Gastrocnemius medialis (tissue), 4 donors: Measurements from ENCODE around the gene ENG. TPM values are rescaled to one million over a fixed set of nuclear protein-coding genes. Genes with fewer than 3 reads are reported as not detected.

Experiments
- ATAC-seq, 2 donors: fragments of 150-250 bp; one replicate each; pipeline ENCODE4 v1.9.1; 2016
- DNase-seq, 2 donors: peaks; one replicate each; pipeline ENCODE4 v3.0.0-alpha.2; 2019
- H3K27ac ChIP-seq, 4 donors: fragments of 200-600 bp; sonication (generic); 1 replicate in 1 of 4; 2 replicates in 3 of 4; pipeline ENCODE4 v1.5.1; 2016 to 2018; ENCODE audit warnings: mild to moderate bottlenecking in 2 of 4, moderate library complexity in 1 of 4
- H3K27me3 ChIP-seq, 3 donors: fragments of 200-600 bp; sonication (generic) in 2 of 3; 1 replicate in 1 of 3; 2 replicates in 2 of 3; pipeline versions ENCODE4 v1.5.1 to v1.6.0; 2016 to 2019; ENCODE audit warnings: mild to moderate bottlenecking in 1 of 3, moderate library complexity in 1 of 3
- H3K36me3 ChIP-seq, 2 donors: fragments of 200-600 bp; sonication (generic) in 1 of 2; one replicate each; pipeline ENCODE4 v1.5.1; 2017 to 2018
- H3K4me1 ChIP-seq, 2 donors: fragments of 200-600 bp; sonication (generic) in 1 of 2; one replicate each; pipeline ENCODE4 v1.5.1; 2016 to 2017; ENCODE audit warnings: mild to moderate bottlenecking in 2 of 2
- H3K4me3 ChIP-seq, 4 donors: fragments of 200-600 bp; sonication (generic) in 3 of 4; 1 replicate in 1 of 4; 2 replicates in 3 of 4; pipeline ENCODE4 v1.5.1; 2016 to 2019; ENCODE audit warnings: mild to moderate bottlenecking in 2 of 4
- H3K9me3 ChIP-seq, 3 donors: fragments of 200-600 bp; sonication (generic) in 2 of 3; 1 replicate in 1 of 3; 2 replicates in 2 of 3; pipeline ENCODE4 v1.5.1; 2016 to 2019
- POLR2A ChIP-seq, 2 donors: fragments of 450-650 bp; IDR thresholded peaks; one replicate each; pipeline ENCODE4 v1.6.1; 2017; ENCODE audit warnings: antibody characterized with exemption in 2 of 2, mild to moderate bottlenecking in 2 of 2, moderate library complexity in 2 of 2
- in situ Hi-C, 4 donors: fragments of 200-750 bp; cut with MboI; loops; one replicate each; pipeline versions ENCODE4 v1.15.0 to v1.8.0; 2017; ENCODE audit warnings: low sequenced_read_pairs in 4 of 4
- intact Hi-C: fragments of 100-400 bp; cut with DNase I; formaldehyde crosslinking; loops from one replicate; pipeline ENCODE4 v1.15.1; 2023; ENCODE audit warnings: low total_unique reads
- total RNA-seq, 4 donors: library from RNA; depleted of rRNA; stranded (reverse); fragments of >200 nt; gene quantifications; one replicate each; pipeline versions ENCODE4 v1.1.0 to v1.2.3, GENCODE V29; 2016
- TF ChIP-seq, protein P1 (sequence below), 5 experiments: fragments of 450-650 bp in 3 of 5; fragments of 200-600 bp in 2 of 5; sonication (generic) in 2 of 5; IDR thresholded peaks in 4 of 5; conservative IDR thresholded peaks in 1 of 5; 1 replicate in 4 of 5; 2 replicates in 1 of 5; pipeline ENCODE4 v1.5.1; 2016 to 2019; ENCODE audit warnings: antibody characterized with exemption in 5 of 5, mild to moderate bottlenecking in 3 of 5, moderate library complexity in 3 of 5

ENG gene
- total RNA-seq, 4 donors from 2014 or later, result 27.4 to 49.8 (median 32.6) TPM

GRCh38 chr9:127816728-127817127 lies 37.7 kb downstream of the ENG start:
- intact Hi-C loops, result no loop called here
- Histone ChIP-seq H3K9me3 (no peaks in the 10 kb centered on the region), H3K27ac (peak overlapping the region in 3 of 4 donors; percentile 72 to 80 (median 78)), H3K27me3 (no peaks in the 10 kb centered on the region), H3K4me3 (no peak overlapping the region), H3K4me1 (peaks cover 9 to 16% of the 10 kb centered on the region in 2 donors), H3K36me3 (peaks cover 0 to 64% of the 10 kb centered on the region in 2 donors)
- in situ Hi-C loops, result no loop called here
- DNase-seq, result no peak
- TF ChIP-seq, protein P1, sequence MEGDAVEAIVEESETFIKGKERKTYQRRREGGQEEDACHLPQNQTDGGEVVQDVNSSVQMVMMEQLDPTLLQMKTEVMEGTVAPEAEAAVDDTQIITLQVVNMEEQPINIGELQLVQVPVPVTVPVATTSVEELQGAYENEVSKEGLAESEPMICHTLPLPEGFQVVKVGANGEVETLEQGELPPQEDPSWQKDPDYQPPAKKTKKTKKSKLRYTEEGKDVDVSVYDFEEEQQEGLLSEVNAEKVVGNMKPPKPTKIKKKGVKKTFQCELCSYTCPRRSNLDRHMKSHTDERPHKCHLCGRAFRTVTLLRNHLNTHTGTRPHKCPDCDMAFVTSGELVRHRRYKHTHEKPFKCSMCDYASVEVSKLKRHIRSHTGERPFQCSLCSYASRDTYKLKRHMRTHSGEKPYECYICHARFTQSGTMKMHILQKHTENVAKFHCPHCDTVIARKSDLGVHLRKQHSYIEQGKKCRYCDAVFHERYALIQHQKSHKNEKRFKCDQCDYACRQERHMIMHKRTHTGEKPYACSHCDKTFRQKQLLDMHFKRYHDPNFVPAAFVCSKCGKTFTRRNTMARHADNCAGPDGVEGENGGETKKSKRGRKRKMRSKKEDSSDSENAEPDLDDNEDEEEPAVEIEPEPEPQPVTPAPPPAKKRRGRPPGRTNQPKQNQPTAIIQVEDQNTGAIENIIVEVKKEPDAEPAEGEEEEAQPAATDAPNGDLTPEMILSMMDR (IDR thresholded peaks at IDR 0.05 in 4 of 5, conservative IDR thresholded peaks at IDR 0.05 in 1 of 5), result no peak
- TF ChIP-seq POLR2A (IDR thresholded peaks at IDR 0.05), result no peak
- no peak for ATAC-seq

DNA sequence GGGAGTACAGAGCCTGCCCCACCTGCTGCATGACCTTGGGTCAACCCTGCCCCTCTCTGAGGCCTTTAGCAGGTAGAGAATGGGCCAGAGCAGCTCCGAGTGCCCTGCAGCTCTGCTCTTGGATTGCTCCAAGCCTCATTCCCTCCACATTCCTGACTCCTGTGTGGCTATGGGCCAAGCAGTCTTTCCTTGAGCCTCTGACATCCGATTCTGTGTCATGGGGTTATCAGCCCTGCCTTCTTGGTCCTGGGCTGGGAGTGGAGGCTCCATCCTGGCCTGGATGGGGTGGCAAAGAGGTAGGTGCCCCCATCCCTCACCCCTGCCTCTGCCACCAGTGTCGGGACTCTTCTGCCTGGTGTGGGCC lies 38.1 kb downstream of the ENG start:
- H3K9me3 ChIP-seq, result no peaks in the 10 kb centered on the region
- H3K27ac ChIP-seq, result peak overlapping the region in 2 of 4 donors; percentile 78 to 80
- DNase-seq (no peak), ATAC-seq (no peak)
- no peak overlapping the region for H3K4me3 ChIP-seq
- in situ Hi-C loops, result no loop called here
- no peaks in the 10 kb centered on the region for H3K27me3 ChIP-seq
- H3K4me1 ChIP-seq, result peaks cover 12 to 19% of the 10 kb centered on the region in 2 donors
- intact Hi-C loops, result no loop called here
- no peak for TF ChIP-seq POLR2A (IDR thresholded peaks at IDR 0.05)
- TF ChIP-seq, protein P1 (IDR thresholded peaks at IDR 0.05 in 4 of 5, conservative IDR thresholded peaks at IDR 0.05 in 1 of 5), result no peak
- H3K36me3 ChIP-seq, result peaks cover 0 to 68% of the 10 kb centered on the region in 2 donors

GRCh38 chr9:127815512-127816361 lies 38.7 kb downstream of the ENG start:
- Histone ChIP-seq H3K9me3 (no peaks in the 10 kb centered on the region), H3K27ac (peak overlapping the region in 2 of 4 donors; percentile 4 to 78), H3K36me3 (peaks cover 0 to 73% of the 10 kb centered on the region in 2 donors), H3K27me3 (no peaks in the 10 kb centered on the region), H3K4me3 (no peak overlapping the region), H3K4me1 (peaks cover 12 to 19% of the 10 kb centered on the region in 2 donors)
- in situ Hi-C loops, result no loop called here
- ATAC-seq, result no peak
- intact Hi-C loops, result no loop called here
- no peak for TF ChIP-seq POLR2A (IDR thresholded peaks at IDR 0.05)
- TF ChIP-seq, protein P1 (IDR thresholded peaks at IDR 0.05 in 4 of 5, conservative IDR thresholded peaks at IDR 0.05 in 1 of 5), result no peak
- no peak for DNase-seq

GRCh38 chr9:127814619-127815511 lies 39.6 kb downstream of the ENG start:
- Histone ChIP-seq H3K36me3 (peaks cover 0 to 75% of the 10 kb centered on the region in 2 donors), H3K4me1 (peaks cover 12 to 15% of the 10 kb centered on the region in 2 donors), H3K9me3 (no peaks in the 10 kb centered on the region), H3K27me3 (no peaks in the 10 kb centered on the region), H3K4me3 (no peak overlapping the region), H3K27ac (peak overlapping the region in 1 of 4 donors; percentile 4)
- DNase-seq (no peak), ATAC-seq (no peak)
- TF ChIP-seq, protein P1 (IDR thresholded peaks at IDR 0.05 in 4 of 5, conservative IDR thresholded peaks at IDR 0.05 in 1 of 5), result no peak
- TF ChIP-seq POLR2A (IDR thresholded peaks at IDR 0.05), result no peak
- intact Hi-C loops (no loop called here), in situ Hi-C loops (no loop called here)
